GM19099 (cell line): Measurements from ENCODE around the gene PLAC9.

Experiments used
- POLR2A ChIP-seq: IDR thresholded peaks from 3 replicates; pipeline ENCODE4 v1.6.1; 2011; ENCODE audit warnings: low read depth; ENCODE audit not compliant: insufficient read length; ENCODE audit errors: extremely low read depth

PLAC9 gene

DNA sequence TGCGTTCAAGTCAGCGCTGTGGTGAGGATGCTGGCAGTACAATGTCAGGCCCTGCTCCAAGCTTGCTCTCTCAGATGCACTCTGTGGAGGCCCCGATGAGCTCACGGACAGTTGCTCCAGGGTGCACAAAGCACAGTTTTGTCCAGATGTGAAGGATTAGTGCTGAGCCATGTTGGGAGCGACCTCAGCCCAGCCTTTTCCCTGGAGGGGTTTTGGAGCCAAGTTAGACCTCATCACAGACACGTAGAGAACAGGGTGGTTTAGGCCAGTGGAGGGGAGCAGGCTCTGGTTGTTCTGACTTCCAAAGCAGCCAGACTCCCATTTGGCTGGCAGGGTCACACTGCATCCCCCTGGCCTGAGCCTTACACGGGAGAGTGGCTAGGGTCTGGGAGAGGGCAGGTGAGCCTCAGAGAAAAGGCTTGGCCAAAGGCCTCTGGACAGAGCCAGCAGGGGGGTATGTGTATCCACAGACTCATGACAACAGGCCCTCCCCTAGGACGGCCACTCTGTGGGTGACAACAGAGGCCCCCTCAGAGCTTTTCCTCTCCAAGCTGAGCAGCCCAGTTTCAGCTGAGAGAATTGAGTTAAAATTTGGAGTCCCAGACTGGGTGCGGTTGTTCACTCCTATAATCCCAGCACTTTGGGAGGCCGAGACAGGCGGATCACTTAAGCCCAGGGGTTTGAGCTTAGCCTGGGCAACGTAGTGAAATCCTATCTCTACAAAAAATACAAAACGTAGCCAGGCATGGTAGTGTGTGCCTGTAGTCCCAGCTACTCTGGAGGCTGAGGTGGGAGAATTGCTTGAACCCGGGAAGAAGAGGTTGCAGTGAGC is 4.7 kb downstream of the PLAC9 start:
- TF ChIP-seq POLR2A, result no peak

DNA sequence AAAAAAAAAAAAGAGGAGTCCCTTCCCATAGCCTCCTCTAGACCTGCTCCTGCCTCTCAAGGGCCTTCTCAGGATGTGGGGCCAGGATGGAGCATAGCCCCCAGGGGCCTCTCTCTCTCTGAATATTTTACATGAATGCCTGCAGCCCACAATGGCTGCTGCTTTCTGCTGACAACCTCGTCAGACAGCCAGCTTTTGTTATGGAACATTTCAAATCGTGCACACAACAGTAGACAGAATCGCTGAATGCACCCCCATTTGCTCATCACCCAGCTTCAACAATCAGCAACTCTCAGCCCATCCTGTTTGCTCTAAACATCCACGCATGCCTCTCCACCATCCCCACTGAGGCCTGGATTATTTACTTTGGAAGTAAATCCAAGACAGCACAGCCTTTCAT is 5.4 kb downstream of the PLAC9 start:
- no peak for TF ChIP-seq POLR2A

DNA sequence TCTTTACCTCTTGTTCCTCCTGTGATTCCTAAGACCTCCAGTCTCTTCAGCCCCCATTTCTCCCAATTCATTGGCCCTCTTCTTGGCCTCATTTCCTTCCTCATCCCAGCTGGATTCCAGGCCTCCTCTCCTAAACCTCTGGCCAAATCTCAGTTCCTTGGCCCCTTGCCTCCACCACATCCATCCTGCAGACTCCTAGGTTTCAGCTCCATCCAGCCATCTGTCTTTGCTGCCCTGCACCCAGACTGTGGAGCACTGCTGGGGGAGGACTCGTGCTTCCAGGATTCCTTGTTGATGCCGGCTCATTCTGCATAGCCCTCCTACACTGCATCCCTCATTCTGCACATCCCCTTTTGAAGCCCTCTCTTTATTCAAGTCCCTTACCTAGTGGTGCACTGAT is 6.7 kb downstream of the PLAC9 start:
- no peak for TF ChIP-seq POLR2A

GRCh38 chr10:80140251-80140650 is 7.7 kb downstream of the PLAC9 start:
- no peak for TF ChIP-seq POLR2A

DNA sequence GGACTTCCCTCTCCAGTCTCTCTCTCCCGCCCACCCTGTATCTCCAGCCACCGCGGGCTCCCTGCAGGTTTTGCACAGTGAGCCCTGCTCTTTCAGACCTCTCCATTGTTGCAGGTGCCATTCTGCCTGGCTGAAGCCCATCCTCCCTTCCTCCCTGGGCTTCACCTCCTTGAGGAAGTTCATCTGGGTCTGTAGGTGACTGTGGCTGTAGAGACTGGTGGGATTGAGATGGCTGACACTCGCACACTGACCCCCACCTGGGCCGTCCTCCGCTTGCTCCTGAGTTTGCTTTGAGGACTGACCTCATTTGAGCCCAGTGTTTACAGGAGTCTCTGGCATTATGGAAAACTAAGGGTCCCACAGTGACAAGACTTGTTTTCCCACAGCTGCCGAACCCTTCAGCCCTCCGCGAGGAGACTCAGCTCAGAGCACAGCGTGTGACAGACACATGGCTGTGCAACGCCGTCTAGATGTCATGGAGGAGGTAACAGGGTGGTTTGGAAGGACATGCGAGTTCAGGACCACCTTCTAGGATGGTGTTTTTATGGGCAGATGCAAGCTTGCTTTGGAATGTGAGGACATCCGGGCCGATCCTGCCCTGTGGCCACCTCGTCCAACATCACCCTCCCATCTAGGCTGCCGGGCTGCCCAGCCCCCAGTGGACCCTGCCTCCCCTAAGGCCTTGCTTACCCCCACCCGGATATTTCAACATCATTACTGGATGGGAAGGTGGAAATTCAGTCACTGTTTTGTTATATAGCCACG is 9.3 kb downstream of the PLAC9 start:
- TF ChIP-seq POLR2A, result no peak

DNA sequence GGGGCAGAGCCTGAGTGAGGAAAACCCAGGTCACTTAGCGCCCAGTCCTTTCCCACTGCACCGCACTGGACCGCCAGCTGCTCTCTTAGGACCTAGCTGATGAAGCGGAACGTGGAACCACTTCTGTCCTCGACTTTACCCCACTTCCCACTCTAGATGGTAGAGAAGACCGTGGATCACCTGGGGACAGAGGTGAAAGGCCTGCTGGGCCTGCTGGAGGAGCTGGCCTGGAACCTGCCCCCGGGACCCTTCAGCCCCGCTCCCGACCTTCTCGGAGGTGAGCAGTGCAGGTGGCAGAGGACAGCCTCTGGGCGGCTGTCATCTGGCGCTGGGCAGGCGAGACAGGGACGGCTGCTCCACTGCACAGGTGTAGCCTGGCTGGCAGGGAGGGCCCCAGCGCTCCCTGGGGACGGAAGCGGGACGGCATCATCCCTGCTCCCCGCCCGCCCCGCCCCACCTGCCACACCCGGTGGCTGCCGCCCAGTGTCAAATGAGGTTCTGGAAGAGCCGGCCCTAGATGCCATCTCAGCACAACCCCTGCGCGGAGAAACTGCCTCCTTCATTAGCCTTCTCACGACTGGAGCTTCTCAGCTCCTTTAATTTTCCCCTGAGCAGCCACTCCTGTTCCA is 11.7 kb downstream of the PLAC9 start:
- no peak for TF ChIP-seq POLR2A

- TF ChIP-seq POLR2A, result no peak
These were observed 12.2 kb downstream of the PLAC9 start for GRCh38 chr10:80144696-80145131.

- TF ChIP-seq POLR2A, result no peak
These were observed 14.4 kb downstream of the PLAC9 start for GRCh38 chr10:80146918-80147317.

DNA sequence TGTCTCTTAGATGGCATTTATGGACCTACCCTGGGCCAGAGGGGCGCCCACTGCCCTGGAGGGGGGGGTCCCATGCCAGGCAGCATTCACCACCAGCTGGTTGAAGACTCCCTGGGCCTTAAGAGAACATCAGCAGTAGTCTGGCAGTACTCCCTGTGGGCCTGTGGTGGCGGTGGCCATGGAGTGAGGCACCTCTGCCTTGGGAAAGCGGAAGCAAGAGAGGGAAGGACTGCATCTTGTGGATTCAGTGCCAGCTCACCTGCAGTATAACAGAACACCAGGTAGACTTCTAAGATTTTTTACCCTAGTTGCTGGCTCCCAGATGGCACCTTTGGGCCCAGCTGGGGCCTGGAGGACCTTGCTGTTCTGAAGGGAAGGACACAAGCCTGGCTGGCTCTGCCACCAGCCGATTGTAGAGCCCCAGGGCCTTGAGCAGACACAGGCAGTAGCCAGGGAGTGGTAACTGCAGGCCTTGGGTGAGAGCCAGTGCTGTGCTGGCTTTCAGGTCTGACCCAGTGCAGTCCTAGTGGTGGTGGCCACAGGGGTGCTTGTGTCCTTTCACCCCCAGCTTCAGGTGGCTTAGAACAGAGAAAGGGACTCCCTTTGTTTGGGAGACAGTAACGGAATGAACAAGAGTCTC is 15.8 kb downstream of the PLAC9 start:
- TF ChIP-seq POLR2A, result no peak

DNA sequence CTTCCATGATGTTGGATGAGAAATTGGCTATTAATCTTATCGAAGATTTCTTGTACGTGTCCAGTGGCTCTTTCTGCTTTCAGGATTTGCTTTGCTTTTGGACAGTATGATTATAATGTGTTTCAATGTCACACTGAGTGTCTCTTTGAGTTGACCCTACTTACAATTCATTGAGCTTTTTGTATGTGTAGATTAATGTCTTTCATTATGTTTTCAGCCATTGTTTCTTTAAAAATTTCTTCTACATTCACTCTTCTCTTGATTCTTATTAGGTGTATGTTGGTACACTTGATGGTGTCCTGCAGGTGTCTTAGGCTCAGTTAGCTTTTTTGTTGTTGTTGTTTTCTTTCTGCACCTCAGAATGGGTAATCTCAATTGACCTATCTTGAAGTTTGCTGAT is 16.6 kb downstream of the PLAC9 start:
- no peak for TF ChIP-seq POLR2A

DNA sequence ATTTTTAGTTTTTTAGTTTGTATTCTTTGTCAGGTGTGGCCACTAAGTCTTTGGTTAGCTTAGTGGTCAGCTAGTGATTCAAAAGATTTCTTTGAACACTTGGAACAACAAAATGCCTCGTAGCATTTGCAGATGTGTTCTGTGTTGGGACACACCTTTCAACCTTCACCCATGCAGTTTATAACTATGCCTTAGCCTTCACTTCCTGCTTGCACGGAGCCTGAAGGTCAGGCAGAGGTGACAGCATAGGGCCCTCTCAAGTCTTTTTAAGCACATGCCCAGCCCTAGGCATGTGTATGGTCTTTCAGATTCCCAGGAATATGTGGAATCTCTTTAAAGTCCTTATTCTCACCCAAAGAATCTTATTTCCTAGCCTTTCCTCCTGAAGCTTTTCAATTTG is 17.6 kb downstream of the PLAC9 start:
- no peak for TF ChIP-seq POLR2A

- TF ChIP-seq POLR2A, result no peak
These were observed 20.3 kb downstream of the PLAC9 start for GRCh38 chr10:80152820-80153219.

- TF ChIP-seq POLR2A, result no peak
These were observed 20.9 kb downstream of the PLAC9 start for GRCh38 chr10:80153460-80153859.

- TF ChIP-seq POLR2A, result no peak
These were observed 22.1 kb downstream of the PLAC9 start for GRCh38 chr10:80154626-80154977.

GRCh38 chr10:80154978-80155695 is 22.6 kb downstream of the PLAC9 start:
- TF ChIP-seq POLR2A, result no peak
